ENCODE results near the gene FBXO36.

GRCh38 chr2:229947544-229947943, 25.2 kb downstream of the FBXO36 start:
- TF ChIP-seq CTCF (IDR thresholded peaks at IDR 0.05) = no peak
- TF ChIP-seq POLR2A (IDR thresholded peaks at IDR 0.05) = no peak

Data from thyroid gland (tissue), 4 donors.